SK-N-SH (cell line): ENCODE measurements around the gene ANKRD37.

Experiments used
- CTCF ChIP-seq: fragments of 200-600 bp; sonication (generic); IDR thresholded peaks from 2 replicates; pipeline ENCODE4 v1.6.1; 2017; ENCODE audit warnings: antibody characterized with exemption, mild to moderate bottlenecking, moderate library complexity
- ELF1 ChIP-seq: IDR thresholded peaks from 2 replicates; pipeline ENCODE4 v1.4.0; 2012
- EP300 ChIP-seq, 2 experiments: IDR thresholded peaks; 2 replicates each; pipeline versions ENCODE4 v1.4.0 to v1.6.1; 2012; ENCODE audit warnings: borderline replicate concordance in 1 of 2, low read depth in 1 of 2, low read length in 1 of 2
- FOXM1 ChIP-seq: IDR thresholded peaks from 2 replicates; pipeline ENCODE4 v1.4.0; 2012; ENCODE audit warnings: low read depth, mild to moderate bottlenecking
- GABPA ChIP-seq: IDR thresholded peaks from 2 replicates; pipeline ENCODE4 v1.4.0; 2012; ENCODE audit warnings: low read depth, mild to moderate bottlenecking
- POLR2AphosphoS5 ChIP-seq: IDR thresholded peaks from 2 replicates; pipeline ENCODE4 v1.6.1; 2012; ENCODE audit warnings: low read depth, low read length
- RAD21 ChIP-seq: IDR thresholded peaks from 2 replicates; pipeline ENCODE4 v1.6.1; 2012; ENCODE audit warnings: mild to moderate bottlenecking, low read length
- REST ChIP-seq: IDR thresholded peaks from 2 replicates; pipeline ENCODE4 v1.6.1; 2012; ENCODE audit warnings: mild to moderate bottlenecking, low read depth, low read length, moderate library complexity
- RFX5 ChIP-seq: IDR thresholded peaks from 2 replicates; pipeline ENCODE4 v1.6.1; 2012; ENCODE audit warnings: mild to moderate bottlenecking, improper control_type of control experiment, low read length
- SIN3A ChIP-seq: IDR thresholded peaks from 2 replicates; pipeline ENCODE4 v1.6.1; 2012; ENCODE audit warnings: low read depth, mild to moderate bottlenecking, low read length, moderate library complexity, borderline replicate concordance
- ZBTB33 ChIP-seq: IDR thresholded peaks from 2 replicates; pipeline ENCODE4 v1.4.0; 2012; ENCODE audit warnings: low read depth, borderline replicate concordance

GRCh38 chr4:185399466-185399865 is 2.8 kb downstream of the ANKRD37 start:
- no peak for TF ChIP-seq CTCF
- TF ChIP-seq GABPA: no peak
- no peak for TF ChIP-seq RFX5
- TF ChIP-seq EP300 (IDR thresholded peaks at IDR 0.05; ENCODE audit: borderline replicate concordance in 1 of 2, low read depth in 1 of 2, low read length in 1 of 2): no peak
- no peak for TF ChIP-seq ZBTB33
- no peak for TF ChIP-seq POLR2AphosphoS5
- TF ChIP-seq ELF1: no peak
- TF ChIP-seq REST: no peak
- no peak for TF ChIP-seq FOXM1
- TF ChIP-seq RAD21: no peak
- no peak for TF ChIP-seq SIN3A
